Left forelimb (tissue), 1 donor: ENCODE results near the gene AKAIN1.

Source experiments
- DNase-seq: peaks from one replicate; pipeline ENCODE4 v3.0.0-alpha.2; 2018; ENCODE audit warnings: low spot score

The AKAIN1 gene

GRCh38 chr18:5197032-5197434 is at the start of gene AKAIN1:
AKAIN1 (minus strand) TSS chr18:5197257; CDS start chr18:5197053, 204 bp downstream.
- DNase-seq: peak; percentile 73

GRCh38 chr18:5244941-5245340 is 47.9 kb upstream of the AKAIN1 start:
- DNase-seq: no peak

GRCh38 chr18:5239447-5239846 is 42.4 kb upstream of the AKAIN1 start:
- no peak for DNase-seq

- DNase-seq: no peak
Measured at GRCh38 chr18:5238371-5238976, 41.4 kb upstream of the AKAIN1 start.

- DNase-seq: peak; percentile 96
Measured at GRCh38 chr18:5237723-5238370, 40.8 kb upstream of the AKAIN1 start.

GRCh38 chr18:5237083-5237722 is 40.1 kb upstream of the AKAIN1 start:
- DNase-seq: no peak

GRCh38 chr18:5214583-5215351 is 17.7 kb upstream of the AKAIN1 start:
- DNase-seq: no peak

GRCh38 chr18:5207471-5208150 is 10.6 kb upstream of the AKAIN1 start:
- no peak for DNase-seq

GRCh38 chr18:5198311-5198710 is 1.3 kb upstream of the AKAIN1 start:
- no peak for DNase-seq

GRCh38 chr18:5197461-5197860 is 404 bp upstream of the AKAIN1 start:
- DNase-seq: no peak

GRCh38 chr18:5196253-5197031 is 615 bp downstream of the AKAIN1 start:
- DNase-seq: no peak

- no peak for DNase-seq
Measured at GRCh38 chr18:5195656-5196055, 1.4 kb downstream of the AKAIN1 start.

- DNase-seq: no peak
Measured at GRCh38 chr18:5180254-5180653, 16.8 kb downstream of the AKAIN1 start.

- DNase-seq: no peak
Measured at GRCh38 chr18:5178519-5178918, 18.5 kb downstream of the AKAIN1 start.

GRCh38 chr18:5175378-5175777 is 21.7 kb downstream of the AKAIN1 start:
- no peak for DNase-seq

- DNase-seq: no peak
Measured at GRCh38 chr18:5173646-5174045, 23.4 kb downstream of the AKAIN1 start.

GRCh38 chr18:5173236-5173635 is 23.8 kb downstream of the AKAIN1 start:
- DNase-seq: no peak

GRCh38 chr18:5167831-5168230 is 29.2 kb downstream of the AKAIN1 start:
- no peak for DNase-seq

- no peak for DNase-seq
Measured at GRCh38 chr18:5166606-5167280, 30.3 kb downstream of the AKAIN1 start.

- DNase-seq: no peak
Measured at GRCh38 chr18:5164903-5165302, 32.2 kb downstream of the AKAIN1 start.

- DNase-seq: no peak
Measured at GRCh38 chr18:5162111-5162510, 34.9 kb downstream of the AKAIN1 start.
